ENCODE measurements around the gene DDX24.

DNA sequence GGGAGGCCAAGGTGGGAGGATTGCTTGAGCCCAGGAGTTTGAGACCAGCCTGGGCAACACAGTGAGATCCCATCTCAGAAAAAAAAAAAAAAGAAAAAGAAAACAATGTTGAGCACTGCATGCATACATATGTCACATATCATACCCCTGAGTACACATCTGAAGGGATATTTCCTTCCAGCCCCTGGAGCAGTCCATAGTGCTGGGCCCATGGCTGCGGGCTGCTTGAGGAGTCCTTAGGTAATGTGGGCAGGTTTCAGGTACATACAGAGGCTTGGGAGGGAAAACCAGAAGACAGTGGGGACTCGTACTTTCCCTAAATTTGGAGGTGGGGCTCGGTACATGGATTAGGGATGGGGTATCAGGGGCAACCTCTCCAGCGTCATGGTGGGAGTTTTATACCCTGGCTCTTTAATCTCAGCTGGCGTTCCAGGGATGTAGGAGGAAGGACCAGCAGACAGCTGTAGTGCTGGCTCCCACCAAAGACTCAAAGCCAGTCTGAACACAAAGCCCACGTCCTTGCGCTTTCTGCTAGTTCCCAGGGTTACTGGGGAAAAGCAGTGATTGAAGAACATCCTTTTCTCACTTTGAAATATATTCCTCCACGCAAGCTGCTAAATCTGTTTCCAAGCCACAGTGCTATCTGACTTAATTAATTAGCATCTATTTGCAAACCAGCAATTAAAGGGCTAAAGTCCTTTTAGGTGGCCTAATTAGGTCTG lies 49.7 kb downstream of the DDX24 start:
- TF ChIP-seq CTCF (IDR thresholded peaks at IDR 0.05), result no peak
- no peak for TF ChIP-seq POLR2A (IDR thresholded peaks at IDR 0.05)
